ENCODE measurements around the gene KLF2. TPM values are rescaled to one million over a fixed set of nuclear protein-coding genes. Genes with fewer than 3 reads are reported as not detected.

The KLF2 gene
- total and polyA plus RNA-seq, 3 donors from 2014 or later = 40.2 to 74.9 (median 42.4) TPM

DNA sequence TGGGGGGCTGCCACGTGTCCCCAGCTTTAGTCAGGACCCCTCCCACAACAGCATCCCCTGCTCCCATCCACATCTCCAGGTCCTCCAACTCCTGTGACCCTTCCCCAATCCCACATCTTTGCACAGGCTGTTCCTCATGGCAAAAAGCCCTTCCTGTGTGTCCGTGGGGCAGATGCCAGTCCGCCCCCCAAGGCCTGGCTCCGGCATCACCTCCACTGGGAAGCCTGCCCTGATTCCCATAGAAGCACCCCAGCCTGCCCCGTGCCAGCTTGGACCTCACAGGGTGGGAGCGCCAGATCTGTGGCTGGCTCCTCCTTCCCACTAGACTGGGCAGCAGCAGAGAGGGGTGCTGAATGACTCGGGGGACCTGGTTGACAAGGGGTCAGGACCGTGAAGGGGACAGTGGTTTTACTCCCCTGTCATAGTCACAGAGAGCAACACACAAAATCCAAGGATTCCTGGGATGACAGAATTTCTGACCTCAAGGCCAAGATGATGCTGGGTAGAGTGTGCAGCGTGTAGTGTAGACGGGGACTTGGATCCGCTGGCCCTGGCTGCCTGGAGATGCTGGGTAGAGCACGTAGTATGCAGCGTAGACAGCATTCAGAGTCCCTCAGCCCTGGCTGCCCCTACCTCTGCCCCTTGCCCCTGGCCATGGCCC, 13.3 kb downstream of the KLF2 start:
- H3K4me3 ChIP-seq = no peak overlapping the region
- no peaks in the 10 kb centered on the region for H3K36me3 ChIP-seq (ENCODE audit: low read depth, missing control alignments)
- H3K9me3 ChIP-seq = no peaks in the 10 kb centered on the region
- WGBS, 2 donors = 89 to 90% methylated on average over 11 to 13 of the region's 13 CpGs
- no peak overlapping the region for H3K27ac ChIP-seq
- no peaks in the 10 kb centered on the region for H3K27me3 ChIP-seq
- peaks cover 21% of the 10 kb centered on the region for H3K4me1 ChIP-seq
- no peak for DNase-seq
- TF ChIP-seq, protein P1, sequence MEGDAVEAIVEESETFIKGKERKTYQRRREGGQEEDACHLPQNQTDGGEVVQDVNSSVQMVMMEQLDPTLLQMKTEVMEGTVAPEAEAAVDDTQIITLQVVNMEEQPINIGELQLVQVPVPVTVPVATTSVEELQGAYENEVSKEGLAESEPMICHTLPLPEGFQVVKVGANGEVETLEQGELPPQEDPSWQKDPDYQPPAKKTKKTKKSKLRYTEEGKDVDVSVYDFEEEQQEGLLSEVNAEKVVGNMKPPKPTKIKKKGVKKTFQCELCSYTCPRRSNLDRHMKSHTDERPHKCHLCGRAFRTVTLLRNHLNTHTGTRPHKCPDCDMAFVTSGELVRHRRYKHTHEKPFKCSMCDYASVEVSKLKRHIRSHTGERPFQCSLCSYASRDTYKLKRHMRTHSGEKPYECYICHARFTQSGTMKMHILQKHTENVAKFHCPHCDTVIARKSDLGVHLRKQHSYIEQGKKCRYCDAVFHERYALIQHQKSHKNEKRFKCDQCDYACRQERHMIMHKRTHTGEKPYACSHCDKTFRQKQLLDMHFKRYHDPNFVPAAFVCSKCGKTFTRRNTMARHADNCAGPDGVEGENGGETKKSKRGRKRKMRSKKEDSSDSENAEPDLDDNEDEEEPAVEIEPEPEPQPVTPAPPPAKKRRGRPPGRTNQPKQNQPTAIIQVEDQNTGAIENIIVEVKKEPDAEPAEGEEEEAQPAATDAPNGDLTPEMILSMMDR (IDR thresholded peaks at IDR 0.05) = no peak
- no peak for TF ChIP-seq POLR2A (IDR thresholded peaks at IDR 0.05)
- intact Hi-C loops (cut with DNase I; ENCODE audit: low total_unique reads) = no loop called here

DNA sequence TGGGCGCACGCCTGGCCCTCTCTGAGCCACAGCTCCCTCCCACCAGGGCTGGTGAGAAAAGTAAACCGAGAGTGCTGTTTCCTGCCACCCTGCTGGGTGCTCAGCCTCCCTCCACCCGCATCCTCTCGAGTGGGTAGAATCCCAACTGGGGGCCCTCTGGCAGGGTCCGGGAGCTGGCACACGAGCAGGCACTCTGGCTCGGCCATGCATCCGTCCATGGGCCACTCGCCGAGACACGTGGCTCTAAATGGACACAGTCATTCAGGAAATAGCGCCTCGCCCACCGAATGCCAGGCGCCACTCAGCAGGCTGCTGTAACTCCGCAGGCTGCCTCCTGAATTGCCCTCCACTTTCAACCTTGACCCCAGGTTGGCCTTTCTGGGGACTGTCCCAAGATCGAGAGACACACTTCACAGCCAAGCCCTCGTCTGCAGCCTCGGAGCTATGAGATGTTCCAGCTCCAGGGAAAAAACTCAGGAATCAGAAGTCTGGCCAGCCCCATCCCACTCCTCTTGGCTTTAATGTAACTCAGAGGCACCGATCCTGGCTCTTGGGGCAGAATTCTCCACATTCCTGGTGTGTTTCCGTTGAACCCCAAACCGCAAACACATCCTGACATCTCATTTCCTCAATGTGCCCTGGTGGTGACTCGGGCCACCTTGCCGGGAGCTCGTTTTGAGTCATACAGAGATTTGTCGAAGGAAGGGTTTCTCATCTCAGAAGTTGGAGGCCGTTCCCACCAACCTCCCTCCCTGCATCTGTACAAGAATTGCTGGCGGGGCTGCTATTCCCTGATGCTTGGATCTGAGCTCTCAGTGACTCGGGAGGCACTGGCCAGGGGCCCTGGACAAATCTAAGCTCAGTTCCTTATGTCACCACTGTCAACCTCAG, 14.1 kb downstream of the KLF2 start:
- DNase-seq = peak; percentile 37
- Histone ChIP-seq H3K27me3 (no peaks in the 10 kb centered on the region), H3K36me3 (ENCODE audit: low read depth, missing control alignments) (no peaks in the 10 kb centered on the region), H3K4me1 (peaks cover 21% of the 10 kb centered on the region), H3K9me3 (no peaks in the 10 kb centered on the region), H3K27ac (peak overlapping the region in 1 of 2 donors; percentile 37), H3K4me3 (no peak overlapping the region)
- 46 to 56% methylated on average over 16 to 30 of the region's 30 CpGs for WGBS, 2 donors
- no peak for TF ChIP-seq POLR2A (IDR thresholded peaks at IDR 0.05)
- TF ChIP-seq, protein P1 (IDR thresholded peaks at IDR 0.05) = no peak
- intact Hi-C loops (cut with DNase I; ENCODE audit: low total_unique reads) = no loop called here

DNA sequence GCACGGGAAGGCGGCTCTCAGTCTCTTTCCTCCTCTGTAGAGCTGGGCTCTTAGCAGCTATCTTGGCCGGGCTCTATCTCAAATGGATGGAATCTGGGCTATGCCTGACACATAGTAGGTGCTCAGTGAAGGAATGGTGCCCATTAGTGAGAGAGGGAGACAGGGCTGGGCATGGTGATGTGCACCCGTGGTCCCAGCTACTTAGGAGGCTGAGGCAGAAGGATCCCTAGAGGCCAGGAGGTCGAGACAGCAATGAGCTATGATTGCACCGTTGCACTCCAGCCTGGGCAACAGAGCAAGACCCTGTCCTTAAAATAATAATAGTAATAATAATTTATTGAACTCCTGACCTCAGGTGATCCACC, 14.7 kb downstream of the KLF2 start:
- intact Hi-C loops (cut with DNase I; ENCODE audit: low total_unique reads) = no loop called here
- Histone ChIP-seq H3K4me1 (peaks cover 21% of the 10 kb centered on the region), H3K36me3 (ENCODE audit: low read depth, missing control alignments) (no peaks in the 10 kb centered on the region), H3K4me3 (no peak overlapping the region), H3K27ac (peak overlapping the region in 1 of 2 donors; percentile 37), H3K27me3 (no peaks in the 10 kb centered on the region), H3K9me3 (no peaks in the 10 kb centered on the region)
- TF ChIP-seq, protein P1 (IDR thresholded peaks at IDR 0.05) = no peak
- DNase-seq = no peak
- 88 to 89% methylated on average over 6 of the region's 6 CpGs for WGBS, 2 donors

DNA sequence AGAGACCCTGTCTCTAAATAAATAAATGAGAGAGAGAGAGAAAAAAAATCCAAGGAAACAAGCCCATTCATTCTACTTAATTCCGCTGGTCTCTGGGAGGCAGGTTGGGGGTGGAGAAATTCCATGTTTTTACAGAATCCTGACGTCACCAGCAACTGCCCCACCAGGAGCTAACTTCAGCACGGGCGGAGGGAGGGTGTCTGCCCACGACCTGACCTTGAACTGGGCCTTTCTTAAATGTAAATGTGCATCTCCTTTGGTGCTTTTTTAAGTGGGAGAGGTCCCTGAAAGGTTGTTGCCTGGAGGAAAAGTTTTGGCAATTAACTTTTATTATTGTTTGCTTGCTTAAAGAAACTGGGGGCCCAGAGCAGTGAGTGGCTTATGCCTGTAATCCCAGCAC, 15.5 kb downstream of the KLF2 start:
- DNase-seq = no peak
- H3K9me3 ChIP-seq = no peaks in the 10 kb centered on the region
- intact Hi-C loops (cut with DNase I; ENCODE audit: low total_unique reads) = no loop called here
- H3K36me3 ChIP-seq (ENCODE audit: low read depth, missing control alignments) = no peaks in the 10 kb centered on the region
- H3K27ac ChIP-seq = no peak overlapping the region
- no peak overlapping the region for H3K4me3 ChIP-seq
- TF ChIP-seq POLR2A (IDR thresholded peaks at IDR 0.05) = no peak
- TF ChIP-seq, protein P1 (IDR thresholded peaks at IDR 0.05) = no peak
- no peaks in the 10 kb centered on the region for H3K27me3 ChIP-seq
- H3K4me1 ChIP-seq = peaks cover 22% of the 10 kb centered on the region
- 54% methylated on average over 5 of the region's 5 CpGs for WGBS, 2 donors
